Natural killer cell treated with Interleukin-12 subunit alpha and Interleukin-12 subunit beta and Interleukin-15 and Interleukin-18, amount 100 ng/mL, for 72 hours (primary cell): ENCODE data around the gene VWA8. TPM values are rescaled to one million over a fixed set of nuclear protein-coding genes. Genes with fewer than 3 reads are reported as not detected.
A peak's percentile ranks its signal among the peaks of the same experiment; 100 is the strongest.
"Not testable (repeated sequence)": the region's sequence is repeated elsewhere in the genome, so short reads cannot be mapped to it uniquely, and the experiment has no call there.

Experiments
- ATAC-seq, 2 donors: fragments of 150-1000 bp; cut with Tn5 transposase in 1 of 2; sonication (Bioruptor Pico), chemical (Tn5 transposase) in 1 of 2; 2 replicates each; pipeline ENCODE4 v1.10.0; 2021
- DNase-seq: peaks from one replicate; pipeline ENCODE4 v3.0.0; 2022; ENCODE audit warnings: low spot score
- H3K27ac Mint-ChIP-seq, 2 donors: 1 replicate in 1 of 2; 2 replicates in 1 of 2; pipeline ENCODE4 v1.8.0; 2022; ENCODE audit warnings: mixed read lengths in 2 of 2, mild to moderate bottlenecking in 1 of 2, moderate library complexity in 1 of 2
- H3K27me3 Mint-ChIP-seq, 2 donors: 1 replicate in 1 of 2; 2 replicates in 1 of 2; pipeline ENCODE4 v1.8.0; 2022; ENCODE audit warnings: mixed read lengths in 2 of 2
- H3K36me3 Mint-ChIP-seq: one replicate; pipeline ENCODE4 v1.8.0; 2022; ENCODE audit warnings: mixed read lengths
- H3K4me1 Mint-ChIP-seq, 2 donors: 1 replicate in 1 of 2; 2 replicates in 1 of 2; pipeline ENCODE4 v1.8.0; 2022; ENCODE audit warnings: low read depth in 2 of 2, mixed read lengths in 2 of 2, mild to moderate bottlenecking in 1 of 2
- H3K4me3 Mint-ChIP-seq: one replicate; pipeline ENCODE4 v1.8.0; 2022; ENCODE audit warnings: mixed read lengths
- H3K9me3 Mint-ChIP-seq: 2 replicates; pipeline ENCODE4 v1.8.0; 2022; ENCODE audit warnings: mixed read lengths
- total RNA-seq, 2 donors: library from RNA; stranded (reverse); gene quantifications; one replicate each; pipeline ENCODE4 v1.2.3, GENCODE V29; 2022

VWA8 gene
- total RNA-seq, 2 donors from 2014 or later = 15.6 to 24.0 TPM

GRCh38 chr13:41746259-41746658 is 214.7 kb downstream of the VWA8 start:
- Mint-ChIP-seq H3K9me3 (peaks cover 3% of the 10 kb centered on the region), H3K27me3 (no peaks in the 10 kb centered on the region), H3K4me3 (no peak overlapping the region), H3K4me1 (no peaks in the 10 kb centered on the region), H3K36me3 (peaks cover 13% of the 10 kb centered on the region), H3K27ac (no peak overlapping the region)
- ATAC-seq (no peak), DNase-seq (no peak)

GRCh38 chr13:41745496-41745895 is 215.4 kb downstream of the VWA8 start:
- not testable (repeated sequence) for H3K27ac Mint-ChIP-seq, ATAC-seq, H3K9me3 Mint-ChIP-seq, H3K4me3 Mint-ChIP-seq, H3K4me1 Mint-ChIP-seq, DNase-seq, H3K27me3 Mint-ChIP-seq
- H3K36me3 Mint-ChIP-seq = peaks cover 13% of the 10 kb centered on the region

GRCh38 chr13:41742917-41743552 is 217.9 kb downstream of the VWA8 start:
- H3K4me1 Mint-ChIP-seq = no peaks in the 10 kb centered on the region
- H3K9me3 Mint-ChIP-seq = no peaks in the 10 kb centered on the region
- H3K4me3 Mint-ChIP-seq = no peak overlapping the region
- peaks cover under 1% of the 10 kb centered on the region for H3K36me3 Mint-ChIP-seq
- H3K27ac Mint-ChIP-seq = no peak overlapping the region
- no peak for DNase-seq
- H3K27me3 Mint-ChIP-seq = no peaks in the 10 kb centered on the region
- no peak for ATAC-seq

- no peaks in the 10 kb centered on the region for H3K27me3 Mint-ChIP-seq
- DNase-seq = no peak
- H3K4me1 Mint-ChIP-seq = no peaks in the 10 kb centered on the region
- H3K4me3 Mint-ChIP-seq = no peak overlapping the region
- H3K9me3 Mint-ChIP-seq = no peaks in the 10 kb centered on the region
- H3K27ac Mint-ChIP-seq = no peak overlapping the region
- no peaks in the 10 kb centered on the region for H3K36me3 Mint-ChIP-seq
- no peak for ATAC-seq
Observed at GRCh38 chr13:41740479-41740878, 220.4 kb downstream of the VWA8 start.

GRCh38 chr13:41722684-41723535 is 238.0 kb downstream of the VWA8 start:
- Mint-ChIP-seq H3K4me3 (no peak overlapping the region), H3K36me3 (peaks cover 5% of the 10 kb centered on the region), H3K27ac (no peak overlapping the region), H3K27me3 (no peaks in the 10 kb centered on the region), H3K9me3 (no peaks in the 10 kb centered on the region), H3K4me1 (no peaks in the 10 kb centered on the region)
- DNase-seq (no peak), ATAC-seq (peak in 1 of 2 donors; percentile 41)

GRCh38 chr13:41720839-41721561 is 239.9 kb downstream of the VWA8 start:
- Mint-ChIP-seq H3K27me3 (no peaks in the 10 kb centered on the region), H3K4me3 (no peak overlapping the region), H3K27ac (no peak overlapping the region), H3K9me3 (no peaks in the 10 kb centered on the region), H3K4me1 (no peaks in the 10 kb centered on the region), H3K36me3 (peaks cover 5% of the 10 kb centered on the region)
- ATAC-seq (no peak), DNase-seq (no peak)

GRCh38 chr13:41716236-41716635 is 244.7 kb downstream of the VWA8 start:
- Mint-ChIP-seq H3K4me3 (no peak overlapping the region), H3K27ac (no peak overlapping the region), H3K9me3 (no peaks in the 10 kb centered on the region), H3K36me3 (peaks cover 5% of the 10 kb centered on the region), H3K27me3 (no peaks in the 10 kb centered on the region), H3K4me1 (no peaks in the 10 kb centered on the region)
- no peak for ATAC-seq
- no peak for DNase-seq

GRCh38 chr13:41713405-41713804 is 247.5 kb downstream of the VWA8 start:
- ATAC-seq (no peak), DNase-seq (no peak)
- no peak overlapping the region for H3K27ac Mint-ChIP-seq
- no peak overlapping the region for H3K4me3 Mint-ChIP-seq
- H3K27me3 Mint-ChIP-seq = no peaks in the 10 kb centered on the region
- H3K36me3 Mint-ChIP-seq = no peaks in the 10 kb centered on the region
- no peaks in the 10 kb centered on the region for H3K4me1 Mint-ChIP-seq
- H3K9me3 Mint-ChIP-seq = no peaks in the 10 kb centered on the region

GRCh38 chr13:41710771-41711170 is 250.1 kb downstream of the VWA8 start:
- no peaks in the 10 kb centered on the region for H3K36me3 Mint-ChIP-seq
- H3K9me3 Mint-ChIP-seq = no peaks in the 10 kb centered on the region
- no peak overlapping the region for H3K4me3 Mint-ChIP-seq
- H3K4me1 Mint-ChIP-seq = no peaks in the 10 kb centered on the region
- ATAC-seq = no peak
- no peak overlapping the region for H3K27ac Mint-ChIP-seq
- no peaks in the 10 kb centered on the region for H3K27me3 Mint-ChIP-seq
- DNase-seq = no peak

GRCh38 chr13:41709511-41709910 is 251.4 kb downstream of the VWA8 start:
- H3K4me3 Mint-ChIP-seq = no peak overlapping the region
- no peak overlapping the region for H3K27ac Mint-ChIP-seq
- no peak for ATAC-seq
- H3K4me1 Mint-ChIP-seq = no peaks in the 10 kb centered on the region
- H3K27me3 Mint-ChIP-seq = no peaks in the 10 kb centered on the region
- H3K36me3 Mint-ChIP-seq = no peaks in the 10 kb centered on the region
- no peaks in the 10 kb centered on the region for H3K9me3 Mint-ChIP-seq
- no peak for DNase-seq

- no peaks in the 10 kb centered on the region for H3K4me1 Mint-ChIP-seq
- H3K4me3 Mint-ChIP-seq = no peak overlapping the region
- ATAC-seq = no peak
- no peaks in the 10 kb centered on the region for H3K27me3 Mint-ChIP-seq
- no peak for DNase-seq
- no peak overlapping the region for H3K27ac Mint-ChIP-seq
- no peaks in the 10 kb centered on the region for H3K36me3 Mint-ChIP-seq
- H3K9me3 Mint-ChIP-seq = no peaks in the 10 kb centered on the region
Observed at GRCh38 chr13:41708713-41709112, 252.2 kb downstream of the VWA8 start.

GRCh38 chr13:41707194-41707821 is 253.6 kb downstream of the VWA8 start:
- H3K4me3 Mint-ChIP-seq = no peak overlapping the region
- no peak overlapping the region for H3K27ac Mint-ChIP-seq
- H3K9me3 Mint-ChIP-seq = no peaks in the 10 kb centered on the region
- DNase-seq = no peak
- no peak for ATAC-seq
- H3K4me1 Mint-ChIP-seq = no peaks in the 10 kb centered on the region
- no peaks in the 10 kb centered on the region for H3K36me3 Mint-ChIP-seq
- no peaks in the 10 kb centered on the region for H3K27me3 Mint-ChIP-seq

GRCh38 chr13:41706152-41706551 is 254.8 kb downstream of the VWA8 start:
- Mint-ChIP-seq H3K4me1 (no peaks in the 10 kb centered on the region), H3K27ac (no peak overlapping the region), H3K27me3 (no peaks in the 10 kb centered on the region), H3K9me3 (no peaks in the 10 kb centered on the region), H3K4me3 (no peak overlapping the region), H3K36me3 (no peaks in the 10 kb centered on the region)
- ATAC-seq = peak in 1 of 2 donors; percentile 36
- no peak for DNase-seq

- DNase-seq (no peak), ATAC-seq (no peak)
- no peaks in the 10 kb centered on the region for H3K27me3 Mint-ChIP-seq
- H3K9me3 Mint-ChIP-seq = no peaks in the 10 kb centered on the region
- H3K36me3 Mint-ChIP-seq = peaks cover 8% of the 10 kb centered on the region
- H3K4me1 Mint-ChIP-seq = peaks cover 0 to 6% of the 10 kb centered on the region in 2 donors
- no peak overlapping the region for H3K4me3 Mint-ChIP-seq
- no peak overlapping the region for H3K27ac Mint-ChIP-seq
Observed at GRCh38 chr13:41702540-41702939, 258.4 kb downstream of the VWA8 start.
